ENCODE measurements around the gene TECTB. TPM values are rescaled to one million over a fixed set of nuclear protein-coding genes. Genes with fewer than 3 reads are reported as not detected.

The TECTB gene
- total RNA-seq, 2 experiments from 2014 or later = not detected

DNA sequence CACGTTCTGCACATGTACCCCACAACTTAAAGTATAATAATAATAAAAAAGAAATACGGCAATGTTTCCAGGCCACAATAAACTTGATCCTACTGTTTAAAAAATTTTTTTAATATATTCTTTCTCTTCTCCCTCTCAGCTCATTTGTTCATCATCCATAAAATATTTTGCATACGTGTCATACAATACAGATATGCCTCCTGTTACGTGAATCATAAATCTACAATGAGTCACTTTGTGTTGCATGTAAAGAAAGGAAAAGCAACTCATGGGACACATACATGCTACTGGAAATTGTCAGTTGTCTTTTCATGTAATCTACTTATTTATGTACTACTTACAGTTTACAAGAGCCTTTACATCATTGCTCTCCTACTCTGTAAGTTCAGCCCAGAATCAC is 1.1 kb upstream of the TECTB start:
- Mint-ChIP-seq H3K27me3 (peaks cover 26% of the 10 kb centered on the region), H3K4me1 (no peaks in the 10 kb centered on the region), H3K4me3 (no peak overlapping the region), H3K9me3 (ENCODE audit: low read depth) (no peaks in the 10 kb centered on the region), H3K36me3 (no peaks in the 10 kb centered on the region), H3K27ac (no peak overlapping the region)
- CTCF ChIA-PET = no interaction called here
- ATAC-seq = no peak
- no peak for DNase-seq

DNA sequence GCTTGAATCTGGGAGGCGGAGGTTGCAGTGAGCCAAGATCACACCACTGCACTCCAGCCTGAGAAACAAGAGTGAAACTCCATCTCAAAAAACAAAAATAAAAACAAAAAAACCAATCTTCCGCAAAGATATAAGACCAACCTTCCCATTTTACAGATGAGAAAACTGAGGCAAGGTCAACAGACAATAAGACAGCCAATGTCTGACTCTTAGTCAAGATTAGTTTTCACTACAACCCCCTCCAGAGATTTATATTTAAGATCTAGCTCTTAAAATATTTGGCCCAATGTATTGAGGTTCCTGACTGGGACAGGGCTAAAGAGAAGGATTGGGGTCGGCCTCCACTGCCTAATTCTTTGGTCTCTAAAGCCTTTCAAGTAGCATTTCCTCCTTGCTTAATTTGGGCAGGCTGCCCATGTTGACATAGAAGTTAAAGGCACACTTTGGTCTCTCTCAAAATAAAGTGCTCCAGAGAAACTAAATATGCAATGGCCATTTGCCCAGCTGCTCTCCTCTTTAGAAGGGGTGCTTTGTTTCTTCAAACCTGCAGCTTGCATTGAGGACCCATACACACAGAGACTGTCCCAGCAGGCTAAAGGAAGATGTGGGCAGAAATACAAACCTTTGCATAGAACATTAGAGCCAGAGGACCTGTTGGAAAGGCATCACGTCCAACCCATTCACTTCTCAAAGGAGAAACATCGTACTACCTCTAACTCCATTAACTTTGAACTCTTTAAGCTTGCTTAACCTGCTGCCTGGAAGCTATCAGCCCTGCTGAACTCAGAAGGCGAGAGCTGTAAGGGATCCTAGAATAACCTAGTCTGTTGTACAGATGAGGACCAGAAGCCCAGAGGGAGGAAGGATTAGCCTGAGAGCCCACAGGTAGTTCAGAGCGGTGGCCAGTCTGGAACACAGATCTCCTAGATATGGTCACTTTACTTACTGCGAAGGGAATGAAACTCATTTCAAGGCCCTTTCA is 3.9 kb downstream of the TECTB start:
- Mint-ChIP-seq H3K36me3 (no peaks in the 10 kb centered on the region), H3K4me1 (no peaks in the 10 kb centered on the region), H3K27ac (no peak overlapping the region), H3K4me3 (no peak overlapping the region), H3K9me3 (ENCODE audit: low read depth) (no peaks in the 10 kb centered on the region), H3K27me3 (peaks cover 14% of the 10 kb centered on the region)
- ATAC-seq (no peak), DNase-seq (no peak)
- CTCF ChIA-PET = no interaction called here

DNA sequence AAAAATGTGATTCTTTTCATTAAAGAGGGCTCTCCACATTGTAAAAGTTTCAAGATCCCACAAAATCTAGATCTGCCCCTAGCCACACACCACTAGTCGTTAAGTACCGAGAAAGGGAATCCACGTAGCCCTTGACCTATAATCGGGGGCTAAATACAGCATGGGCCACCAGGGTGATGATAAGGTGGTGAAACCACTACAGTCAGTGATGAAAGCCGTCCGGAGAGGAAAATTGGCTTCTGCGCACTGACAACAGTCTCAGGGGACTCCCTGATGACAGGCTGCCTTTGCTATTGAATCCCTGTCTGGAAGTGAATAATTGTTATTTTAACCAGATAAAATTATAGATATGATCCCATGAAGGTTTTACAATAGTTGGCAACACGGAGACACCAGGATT is 4.6 kb downstream of the TECTB start:
- H3K4me3 Mint-ChIP-seq = no peak overlapping the region
- no peaks in the 10 kb centered on the region for H3K4me1 Mint-ChIP-seq
- no peaks in the 10 kb centered on the region for H3K9me3 Mint-ChIP-seq (ENCODE audit: low read depth)
- H3K36me3 Mint-ChIP-seq = no peaks in the 10 kb centered on the region
- H3K27ac Mint-ChIP-seq = no peak overlapping the region
- CTCF ChIA-PET = no interaction called here
- DNase-seq = no peak
- H3K27me3 Mint-ChIP-seq = peaks cover 13% of the 10 kb centered on the region
- ATAC-seq = no peak

DNA sequence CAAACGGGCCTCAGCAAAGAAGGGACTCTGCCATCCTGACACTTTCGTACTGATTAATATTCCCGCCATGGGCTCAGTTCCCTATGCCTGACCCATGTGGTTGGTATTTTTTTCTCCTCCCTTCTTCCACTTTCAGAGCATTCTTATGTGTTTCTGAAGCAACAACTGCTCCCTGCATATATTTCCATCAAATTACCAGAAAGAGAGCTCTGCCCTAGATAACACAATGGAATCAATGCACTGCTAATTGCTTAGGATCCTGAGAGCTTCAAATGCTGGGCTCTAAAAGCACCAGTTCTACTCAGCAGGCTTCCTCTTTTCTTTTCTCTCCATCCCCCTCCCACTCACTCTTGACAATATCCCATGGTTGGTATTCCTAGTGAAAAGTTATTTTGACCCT is 5.3 kb downstream of the TECTB start:
- Mint-ChIP-seq H3K27ac (no peak overlapping the region), H3K4me3 (no peak overlapping the region), H3K36me3 (no peaks in the 10 kb centered on the region), H3K9me3 (ENCODE audit: low read depth) (no peaks in the 10 kb centered on the region), H3K27me3 (peaks cover 14% of the 10 kb centered on the region), H3K4me1 (no peaks in the 10 kb centered on the region)
- CTCF ChIA-PET = no interaction called here
- DNase-seq (no peak), ATAC-seq (no peak)

DNA sequence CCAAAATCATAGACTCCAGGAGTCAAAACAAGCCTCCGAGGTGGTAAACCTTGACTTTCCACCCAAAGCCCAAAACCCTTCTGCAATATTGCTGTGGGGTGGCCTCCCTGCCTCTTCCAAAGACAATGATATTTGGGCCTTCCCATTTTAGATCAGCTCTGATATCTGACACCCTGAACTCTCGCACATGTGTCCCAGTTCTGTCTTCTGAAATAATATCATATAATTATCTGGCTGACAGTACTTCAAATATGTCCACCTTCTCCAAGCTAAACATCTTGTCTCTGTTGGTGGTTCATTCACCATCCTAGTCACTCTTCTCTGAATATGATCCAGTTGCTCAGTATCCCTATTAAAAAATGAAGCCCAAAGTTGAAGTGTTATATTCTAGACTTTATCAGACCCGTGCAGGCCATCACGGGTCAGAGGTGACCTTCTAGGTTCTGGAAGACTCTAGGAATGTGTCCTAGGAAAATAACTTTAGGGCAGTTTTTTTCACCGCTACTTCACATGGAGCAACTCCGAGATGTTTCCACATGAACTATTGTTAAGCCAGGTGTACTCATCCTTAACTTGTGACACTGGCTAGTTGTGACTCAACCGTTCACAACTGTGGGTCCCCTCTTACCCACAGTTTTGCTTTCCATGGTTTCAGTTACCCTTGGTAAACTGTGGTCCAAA is 6.3 kb downstream of the TECTB start:
- Mint-ChIP-seq H3K4me3 (no peak overlapping the region), H3K36me3 (no peaks in the 10 kb centered on the region), H3K4me1 (no peaks in the 10 kb centered on the region), H3K9me3 (ENCODE audit: low read depth) (no peaks in the 10 kb centered on the region), H3K27me3 (peaks cover 21% of the 10 kb centered on the region), H3K27ac (no peak overlapping the region)
- CTCF ChIA-PET = no interaction called here
- ATAC-seq (no peak), DNase-seq (no peak)

DNA sequence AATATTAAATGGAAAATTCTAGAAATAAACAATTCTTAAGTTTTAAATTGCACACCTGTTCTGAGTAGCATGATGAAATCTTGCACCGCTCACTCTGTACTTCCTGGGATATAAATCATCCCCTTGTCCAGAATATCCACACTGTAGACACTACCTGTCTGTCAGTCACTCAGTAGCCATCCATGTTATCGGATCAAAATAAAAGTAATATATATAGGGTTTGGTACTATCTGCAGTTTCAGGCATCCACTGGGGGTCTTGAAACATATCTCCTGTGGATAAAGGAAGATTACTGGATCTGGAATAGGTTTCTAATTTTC is 6.8 kb downstream of the TECTB start:
- CTCF ChIA-PET = no interaction called here
- no peak overlapping the region for H3K4me3 Mint-ChIP-seq

DNA sequence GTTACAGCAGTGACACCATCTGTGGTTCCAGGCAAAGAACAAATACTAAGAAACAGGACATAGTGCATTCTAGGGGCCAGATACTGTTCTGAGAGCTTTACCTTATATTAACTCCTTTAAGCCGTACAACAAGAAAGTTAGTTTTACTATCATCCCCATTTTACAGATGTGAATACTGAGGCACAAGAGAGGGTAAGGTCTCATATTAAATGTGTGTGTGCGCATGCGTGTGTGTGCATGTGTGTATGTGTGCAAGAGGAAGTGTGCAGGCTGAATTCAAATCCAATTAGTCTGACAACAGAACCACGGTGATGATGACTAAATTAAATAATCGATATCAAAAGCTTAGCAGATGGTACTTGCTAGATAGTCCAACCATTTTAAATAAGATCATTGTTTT is 11.0 kb downstream of the TECTB start:
- Mint-ChIP-seq H3K4me1 (no peaks in the 10 kb centered on the region), H3K9me3 (ENCODE audit: low read depth) (no peaks in the 10 kb centered on the region), H3K4me3 (no peak overlapping the region), H3K36me3 (no peaks in the 10 kb centered on the region), H3K27me3 (peaks cover 17% of the 10 kb centered on the region), H3K27ac (no peak overlapping the region)
- CTCF ChIA-PET = no interaction called here
- no peak for ATAC-seq
- no peak for DNase-seq

More for the DNA sequence above, 6.8 kb downstream of the TECTB start:
- H3K36me3 Mint-ChIP-seq = no peaks in the 10 kb centered on the region
- DNase-seq (no peak), ATAC-seq (no peak)
- H3K27me3 Mint-ChIP-seq = peaks cover 23% of the 10 kb centered on the region
- H3K9me3 Mint-ChIP-seq (ENCODE audit: low read depth) = no peaks in the 10 kb centered on the region
- H3K27ac Mint-ChIP-seq = no peak overlapping the region
- H3K4me1 Mint-ChIP-seq = no peaks in the 10 kb centered on the region

DNA sequence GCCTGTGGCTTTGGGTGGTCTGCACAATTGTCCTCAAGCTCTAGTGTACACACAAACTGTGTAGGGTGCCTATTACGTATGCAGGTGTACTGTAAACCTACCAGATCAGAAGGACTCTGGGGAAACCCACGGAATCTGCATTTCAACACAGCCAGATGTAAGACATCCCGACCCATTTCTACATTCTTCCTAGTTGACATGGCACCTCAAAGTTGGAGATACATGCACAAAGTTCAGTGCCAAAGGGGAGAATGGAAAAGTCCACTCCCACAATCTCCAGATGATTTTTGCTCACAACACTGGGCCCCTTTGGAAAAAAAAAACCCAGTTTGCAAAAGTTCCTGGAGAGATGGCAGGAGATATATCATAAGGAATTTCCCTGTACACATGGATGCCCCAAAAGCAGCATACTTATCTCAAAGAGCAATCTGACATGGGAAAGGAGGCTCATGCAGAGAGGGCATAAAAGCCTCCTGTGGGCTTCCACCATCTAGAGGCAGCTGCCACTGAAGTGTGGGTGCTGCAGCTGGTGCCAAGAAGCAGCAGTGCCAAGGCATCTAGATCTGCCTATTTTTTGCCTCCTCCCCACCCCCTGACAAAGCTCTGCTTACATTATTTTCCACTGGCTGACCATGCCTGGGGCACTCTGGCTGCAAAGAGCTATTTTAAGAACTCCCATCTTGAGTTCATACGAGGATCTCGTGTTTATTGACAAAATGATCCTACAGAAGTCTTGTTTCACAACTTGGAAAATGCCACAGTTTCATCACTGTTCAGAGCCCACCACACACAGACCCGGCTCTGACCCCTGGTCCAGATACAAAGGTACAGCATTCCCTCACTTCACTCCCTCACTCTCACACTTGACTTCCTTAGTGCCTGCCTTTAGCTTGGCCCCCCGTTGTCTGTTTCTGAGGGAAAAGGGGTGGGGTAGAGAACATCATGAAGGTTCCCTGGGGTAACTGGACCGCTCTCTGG is 12.9 kb downstream of the TECTB start:
- CTCF ChIA-PET = no interaction called here

DNA sequence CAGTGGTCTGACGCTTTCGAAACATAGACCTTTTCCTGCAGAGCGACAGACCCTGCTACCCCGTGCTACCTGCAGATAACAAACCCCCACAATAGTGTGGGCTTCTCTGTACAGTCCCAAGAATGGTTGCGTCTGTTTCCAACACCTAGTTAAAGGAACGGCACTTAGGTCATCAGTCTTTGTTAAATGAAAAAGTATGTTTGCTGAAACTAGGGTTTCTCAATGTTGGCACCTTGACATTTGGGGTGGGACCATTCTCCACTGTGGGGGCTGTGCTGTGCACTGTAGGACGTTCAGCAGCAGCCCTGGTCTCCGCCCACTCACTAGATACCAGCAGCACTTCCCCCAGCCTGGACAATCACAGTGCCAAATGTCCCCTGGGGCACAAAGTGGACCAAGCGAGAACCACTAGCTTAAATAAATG is 13.7 kb downstream of the TECTB start:
- Mint-ChIP-seq H3K27ac (no peak overlapping the region), H3K4me3 (no peak overlapping the region), H3K27me3 (peaks cover 19% of the 10 kb centered on the region), H3K4me1 (no peaks in the 10 kb centered on the region), H3K36me3 (no peaks in the 10 kb centered on the region), H3K9me3 (ENCODE audit: low read depth) (no peaks in the 10 kb centered on the region)
- no peak for ATAC-seq
- CTCF ChIA-PET = no interaction called here
- DNase-seq = no peak

More for the DNA sequence above, 12.9 kb downstream of the TECTB start:
- ATAC-seq (no peak), DNase-seq (no peak)
- no peak overlapping the region for H3K27ac Mint-ChIP-seq
- H3K4me3 Mint-ChIP-seq = no peak overlapping the region
- no peaks in the 10 kb centered on the region for H3K36me3 Mint-ChIP-seq
- peaks cover 17% of the 10 kb centered on the region for H3K27me3 Mint-ChIP-seq
- no peaks in the 10 kb centered on the region for H3K9me3 Mint-ChIP-seq (ENCODE audit: low read depth)
- H3K4me1 Mint-ChIP-seq = no peaks in the 10 kb centered on the region

DNA sequence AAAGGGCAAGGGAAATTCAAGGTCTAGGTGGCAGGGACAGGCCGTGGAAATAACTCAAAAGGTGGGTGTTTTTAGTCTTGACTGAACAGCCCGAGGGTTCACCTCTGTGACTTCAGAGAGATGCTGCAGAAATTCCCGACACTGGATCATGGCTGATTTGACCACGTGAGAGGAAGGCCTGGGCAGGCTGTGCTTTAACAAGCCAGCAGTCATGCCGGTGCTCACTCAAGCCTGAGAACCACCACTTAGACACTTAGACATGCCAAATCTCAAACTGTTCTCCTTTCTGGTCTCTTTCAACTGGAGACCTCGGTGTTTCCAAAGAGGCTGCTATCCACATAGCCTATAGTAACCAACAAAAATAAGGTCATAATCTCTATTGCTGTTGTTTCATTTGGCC is 15.4 kb downstream of the TECTB start:
- no peak for ATAC-seq

DNA sequence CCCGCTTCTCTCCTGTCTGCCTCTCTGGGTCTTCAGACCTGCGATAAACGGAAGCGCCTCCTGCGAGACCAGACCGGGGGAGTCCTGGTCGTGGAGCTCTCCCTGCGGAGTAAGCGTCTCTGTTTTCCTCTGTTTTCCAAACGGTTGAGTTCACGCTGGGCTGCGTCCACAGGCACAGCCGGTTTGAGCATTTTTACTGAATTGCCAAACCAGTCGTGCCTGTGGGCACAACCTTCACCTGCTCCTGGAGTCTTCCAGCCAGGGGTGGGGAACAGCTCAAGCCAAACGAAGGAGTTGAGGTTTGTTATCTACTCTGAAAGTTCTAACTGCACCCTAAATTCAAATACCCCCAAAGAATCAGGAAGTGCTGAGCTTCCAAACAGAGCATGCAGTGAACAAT is 16.3 kb downstream of the TECTB start:
- no peak for ATAC-seq
- Mint-ChIP-seq H3K4me1 (no peaks in the 10 kb centered on the region), H3K36me3 (no peaks in the 10 kb centered on the region), H3K4me3 (no peak overlapping the region), H3K27ac (no peak overlapping the region), H3K27me3 (peaks cover 24% of the 10 kb centered on the region), H3K9me3 (ENCODE audit: low read depth) (no peaks in the 10 kb centered on the region)
- DNase-seq = no peak
- CTCF ChIA-PET = no interaction called here

More for the DNA sequence above, 15.4 kb downstream of the TECTB start:
- H3K27ac Mint-ChIP-seq = no peak overlapping the region
- H3K27me3 Mint-ChIP-seq = peaks cover 23% of the 10 kb centered on the region
- H3K9me3 Mint-ChIP-seq (ENCODE audit: low read depth) = no peaks in the 10 kb centered on the region
- H3K4me1 Mint-ChIP-seq = no peaks in the 10 kb centered on the region
- H3K4me3 Mint-ChIP-seq = no peak overlapping the region
- CTCF ChIA-PET = no interaction called here
- H3K36me3 Mint-ChIP-seq = no peaks in the 10 kb centered on the region
- DNase-seq = no peak

DNA sequence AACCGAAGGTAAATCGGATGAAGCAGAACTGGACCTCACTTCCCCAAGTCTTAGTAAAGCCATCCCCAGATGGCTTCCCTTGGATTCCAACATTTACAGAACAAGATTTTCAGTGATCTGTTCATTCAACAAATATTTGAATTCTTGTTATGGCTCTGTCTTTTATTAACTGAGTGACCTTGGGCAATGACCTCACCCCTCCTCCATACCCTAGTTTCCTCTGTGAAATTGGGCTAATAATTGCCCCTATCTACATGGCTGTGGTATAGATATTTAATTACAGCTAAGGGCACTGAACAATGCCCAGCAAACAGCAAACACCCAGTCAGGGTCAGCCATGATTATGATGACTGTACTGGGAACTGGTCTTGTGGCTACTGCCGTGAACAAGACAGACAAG is 19.1 kb downstream of the TECTB start:
- no peaks in the 10 kb centered on the region for H3K36me3 Mint-ChIP-seq

DNA sequence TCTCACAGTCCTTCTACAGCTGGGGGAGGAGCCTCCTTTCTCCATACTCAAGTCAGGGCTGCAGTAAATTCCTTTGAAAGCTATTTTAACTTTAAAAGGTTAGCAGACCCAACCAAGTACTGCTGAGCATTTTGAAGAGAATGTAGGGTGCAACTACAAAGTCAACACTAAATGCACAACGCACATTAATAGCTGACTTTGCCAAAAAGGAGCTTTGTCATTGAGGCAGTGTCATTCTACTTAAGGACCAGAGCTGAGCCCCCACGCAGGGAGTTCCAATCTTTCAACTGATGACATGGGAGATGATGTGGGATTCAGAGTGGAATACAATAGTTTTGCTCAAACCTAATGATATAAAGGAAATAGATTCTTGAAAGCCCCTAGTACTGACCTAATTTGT is 20.3 kb downstream of the TECTB start:
- ATAC-seq (no peak), DNase-seq (no peak)
- Mint-ChIP-seq H3K27me3 (peaks cover 42% of the 10 kb centered on the region), H3K4me3 (no peak overlapping the region), H3K36me3 (no peaks in the 10 kb centered on the region), H3K27ac (no peak overlapping the region), H3K4me1 (no peaks in the 10 kb centered on the region), H3K9me3 (ENCODE audit: low read depth) (no peaks in the 10 kb centered on the region)
- CTCF ChIA-PET = no interaction called here

More for the DNA sequence above, 19.1 kb downstream of the TECTB start:
- Mint-ChIP-seq H3K27ac (no peak overlapping the region), H3K4me3 (no peak overlapping the region), H3K9me3 (ENCODE audit: low read depth) (no peaks in the 10 kb centered on the region), H3K4me1 (no peaks in the 10 kb centered on the region), H3K27me3 (peaks cover 38% of the 10 kb centered on the region)
- CTCF ChIA-PET = interaction anchor here (0.7 kb wide), 1 partner anchor 12 kb away, joined by 3 read pairs; no protein-coding TSS in a partner anchor
- DNase-seq (no peak), ATAC-seq (no peak)

Data from activated CD8-positive, alpha-beta memory T cell treated with anti-CD3 and anti-CD28 coated beads, Interleukin-2, amount 10 ng/mL, durations not matched to agents 7 days and 5 days (primary cell).